Vagina (tissue), 2 donors: ENCODE results near the gene THY1. TPM values are rescaled to one million over a fixed set of nuclear protein-coding genes. Genes with fewer than 3 reads are reported as not detected.
"Not testable (repeated sequence)": the region's sequence is repeated elsewhere in the genome, so short reads cannot be mapped to it uniquely, and the experiment has no call there.

ENCODE experiments used
- DNase-seq, 2 donors: peaks; one replicate each; pipeline ENCODE4 v3.0.0-alpha.2; 2017; ENCODE audit errors: extremely low spot score in 2 of 2
- H3K27ac ChIP-seq: fragments of 200-600 bp; sonication (generic); one replicate; pipeline ENCODE4 v1.5.1; 2019
- H3K27me3 ChIP-seq: fragments of 200-600 bp; sonication (generic); one replicate; pipeline ENCODE4 v1.5.1; 2019
- H3K36me3 ChIP-seq, 2 donors: fragments of 200-600 bp; sonication (generic); one replicate each; pipeline ENCODE4 v1.5.1; 2017 to 2019
- H3K4me1 ChIP-seq: fragments of 200-600 bp; sonication (generic); one replicate; pipeline ENCODE4 v1.5.1; 2019
- H3K4me3 ChIP-seq, 2 donors: fragments of 200-600 bp; sonication (generic); 1 replicate in 1 of 2; 2 replicates in 1 of 2; pipeline ENCODE4 v1.5.1; 2016 to 2019
- H3K9me3 ChIP-seq: fragments of 200-600 bp; sonication (generic); one replicate; pipeline ENCODE4 v1.5.1; 2019
- CTCF ChIP-seq, 3 experiments: fragments of 450-650 bp in 2 of 3; fragments of 200-600 bp in 1 of 3; sonication (generic) in 1 of 3; IDR thresholded peaks; one replicate each; pipeline ENCODE4 v1.5.1; 2017 to 2019; ENCODE audit warnings: antibody characterized with exemption in 3 of 3, mild to moderate bottlenecking in 2 of 3, moderate library complexity in 2 of 3
- POLR2A ChIP-seq, 2 donors: fragments of 450-650 bp; IDR thresholded peaks; one replicate each; pipeline ENCODE4 v1.6.1; 2017; ENCODE audit warnings: antibody characterized with exemption in 2 of 2, mild to moderate bottlenecking in 2 of 2, moderate library complexity in 2 of 2
- POLR2AphosphoS5 ChIP-seq, 2 donors: sonication (generic); formaldehyde crosslinking; IDR thresholded peaks; one replicate each; pipeline ENCODE4 v1.9.0; 2017; ENCODE audit warnings: antibody characterized with exemption in 2 of 2, mild to moderate bottlenecking in 2 of 2, low read depth in 1 of 2; ENCODE audit not compliant: insufficient read depth in 1 of 2
- intact Hi-C: fragments of 100-400 bp; cut with DNase I; formaldehyde crosslinking; loops from one replicate; pipeline ENCODE4 v1.15.1; 2023
- total RNA-seq: library from RNA; depleted of rRNA; stranded (reverse); fragments of >200 nt; gene quantifications from one replicate; pipeline ENCODE4 v1.2.3, GENCODE V29; 2016

The THY1 gene
- total RNA-seq, 1 donor from 2014 or later = 48.9 TPM

GRCh38 chr11:119468511-119468910 is 45.5 kb upstream of the THY1 start:
- intact Hi-C loops = no loop called here
- TF ChIP-seq CTCF (IDR thresholded peaks at IDR 0.05) = no peak
- Histone ChIP-seq H3K9me3 (no peaks in the 10 kb centered on the region), H3K4me3 (no peak overlapping the region), H3K27me3 (no peaks in the 10 kb centered on the region), H3K4me1 (peaks cover 10% of the 10 kb centered on the region), H3K27ac (no peak overlapping the region), H3K36me3 (no peaks in the 10 kb centered on the region)
- peak; percentile 64 to 74 for DNase-seq

- no peak for DNase-seq
- Histone ChIP-seq H3K4me3 (no peak overlapping the region), H3K36me3 (no peaks in the 10 kb centered on the region), H3K4me1 (no peaks in the 10 kb centered on the region), H3K27me3 (no peaks in the 10 kb centered on the region), H3K27ac (peak overlapping the region; percentile 51), H3K9me3 (no peaks in the 10 kb centered on the region)
- intact Hi-C loops = no loop called here
- TF ChIP-seq CTCF (IDR thresholded peaks at IDR 0.05) (no peak), POLR2AphosphoS5 (IDR thresholded peaks at IDR 0.05; ENCODE audit: insufficient read depth in 1 of 2, low read depth in 1 of 2) (no peak), POLR2A (IDR thresholded peaks at IDR 0.05) (no peak)
Observed at GRCh38 chr11:119461229-119461963, 38.4 kb upstream of the THY1 start.

GRCh38 chr11:119460582-119460981 is 37.6 kb upstream of the THY1 start:
- Histone ChIP-seq H3K27me3 (no peaks in the 10 kb centered on the region), H3K4me3 (no peak overlapping the region), H3K4me1 (no peaks in the 10 kb centered on the region), H3K27ac (peak overlapping the region; percentile 46), H3K36me3 (no peaks in the 10 kb centered on the region), H3K9me3 (no peaks in the 10 kb centered on the region)
- no peak for DNase-seq
- intact Hi-C loops = no loop called here
- TF ChIP-seq POLR2A (IDR thresholded peaks at IDR 0.05) = no peak
- TF ChIP-seq POLR2AphosphoS5 (IDR thresholded peaks at IDR 0.05; ENCODE audit: insufficient read depth in 1 of 2, low read depth in 1 of 2) = no peak
- TF ChIP-seq CTCF (IDR thresholded peaks at IDR 0.05) = no peak

- Histone ChIP-seq H3K27ac (peak overlapping the region; percentile 46), H3K4me3 (no peak overlapping the region), H3K4me1 (no peaks in the 10 kb centered on the region), H3K9me3 (no peaks in the 10 kb centered on the region), H3K36me3 (no peaks in the 10 kb centered on the region), H3K27me3 (no peaks in the 10 kb centered on the region)
- no peak for DNase-seq
- intact Hi-C loops = no loop called here
- no peak for TF ChIP-seq POLR2AphosphoS5 (IDR thresholded peaks at IDR 0.05; ENCODE audit: insufficient read depth in 1 of 2, low read depth in 1 of 2)
- no peak for TF ChIP-seq POLR2A (IDR thresholded peaks at IDR 0.05)
- no peak for TF ChIP-seq CTCF (IDR thresholded peaks at IDR 0.05)
Observed at GRCh38 chr11:119460097-119460496, 37.1 kb upstream of the THY1 start.

GRCh38 chr11:119459293-119459976 is 36.5 kb upstream of the THY1 start:
- H3K4me1 ChIP-seq = no peaks in the 10 kb centered on the region
- DNase-seq = no peak
- no peak overlapping the region for H3K27ac ChIP-seq
- no peaks in the 10 kb centered on the region for H3K27me3 ChIP-seq
- no peaks in the 10 kb centered on the region for H3K36me3 ChIP-seq
- no peaks in the 10 kb centered on the region for H3K9me3 ChIP-seq
- TF ChIP-seq POLR2A (IDR thresholded peaks at IDR 0.05) = no peak
- no peak for TF ChIP-seq POLR2AphosphoS5 (IDR thresholded peaks at IDR 0.05; ENCODE audit: insufficient read depth in 1 of 2, low read depth in 1 of 2)
- no peak for TF ChIP-seq CTCF (IDR thresholded peaks at IDR 0.05)
- H3K4me3 ChIP-seq = no peak overlapping the region
- intact Hi-C loops = no loop called here

GRCh38 chr11:119455708-119456107 is 32.7 kb upstream of the THY1 start:
- H3K27me3 ChIP-seq, H3K4me3 ChIP-seq, DNase-seq, H3K27ac ChIP-seq, H3K36me3 ChIP-seq, intact Hi-C loops, H3K4me1 ChIP-seq, H3K9me3 ChIP-seq: not testable (repeated sequence)

- H3K9me3 ChIP-seq, H3K27me3 ChIP-seq, intact Hi-C loops: not testable (repeated sequence)
Observed at GRCh38 chr11:119455241-119455640, 32.3 kb upstream of the THY1 start.

More at GRCh38 chr11:119455241-119455640, 32.3 kb upstream of the THY1 start:
- not testable (repeated sequence) for H3K4me1 ChIP-seq, H3K4me3 ChIP-seq, DNase-seq, H3K36me3 ChIP-seq, H3K27ac ChIP-seq
